SJSA1 (cell line): ENCODE measurements around the gene HSD17B14. TPM values are rescaled to one million over a fixed set of nuclear protein-coding genes. Genes with fewer than 3 reads are reported as not detected.
"Not testable (repeated sequence)": the region's sequence is repeated elsewhere in the genome, so short reads cannot be mapped to it uniquely, and the experiment has no call there.

Source experiments
- DNase-seq, 2 experiments: peaks; one replicate each; pipeline ENCODE4 v3.0.0-alpha.2; 2015 to 2020; ENCODE audit warnings: low spot score in 2 of 2, low read depth in 1 of 2
- H3K27ac ChIP-seq: fragments of 250-450 bp; sonication (Bioruptor Pico); 2 replicates; pipeline ENCODE4 v1.5.1; 2020; ENCODE audit warnings: mild to moderate bottlenecking, moderate library complexity
- H3K27me3 ChIP-seq: fragments of 250-450 bp; sonication (Bioruptor Pico); replicated peaks from 2 replicates; pipeline ENCODE4 v1.5.1; 2020; ENCODE audit warnings: mild to moderate bottlenecking, moderate library complexity
- H3K36me3 ChIP-seq: fragments of 250-450 bp; sonication (Bioruptor Pico); 2 replicates; pipeline ENCODE4 v1.5.1; 2020; ENCODE audit warnings: mild to moderate bottlenecking
- H3K4me1 ChIP-seq: fragments of 250-450 bp; sonication (Bioruptor Pico); replicated peaks from 2 replicates; pipeline ENCODE4 v1.6.1; 2021; ENCODE audit warnings: mild to moderate bottlenecking
- H3K4me3 ChIP-seq: fragments of 250-450 bp; sonication (Bioruptor Pico); 2 replicates; pipeline ENCODE4 v1.5.1; 2020; ENCODE audit warnings: mild to moderate bottlenecking
- H3K9me3 ChIP-seq: fragments of 250-450 bp; sonication (Bioruptor Pico); replicated peaks from 2 replicates; pipeline ENCODE4 v1.5.1; 2020; ENCODE audit warnings: mild to moderate bottlenecking
- total RNA-seq: library from RNA; depleted of rRNA; stranded (reverse); fragments of >200 nt; shearing (Covaris generic); gene quantifications from 2 replicates; pipeline ENCODE4 v1.2.3, GENCODE V29; 2014

Gene HSD17B14
- total RNA-seq, 1 experiment from 2014 or later: not detected

DNA sequence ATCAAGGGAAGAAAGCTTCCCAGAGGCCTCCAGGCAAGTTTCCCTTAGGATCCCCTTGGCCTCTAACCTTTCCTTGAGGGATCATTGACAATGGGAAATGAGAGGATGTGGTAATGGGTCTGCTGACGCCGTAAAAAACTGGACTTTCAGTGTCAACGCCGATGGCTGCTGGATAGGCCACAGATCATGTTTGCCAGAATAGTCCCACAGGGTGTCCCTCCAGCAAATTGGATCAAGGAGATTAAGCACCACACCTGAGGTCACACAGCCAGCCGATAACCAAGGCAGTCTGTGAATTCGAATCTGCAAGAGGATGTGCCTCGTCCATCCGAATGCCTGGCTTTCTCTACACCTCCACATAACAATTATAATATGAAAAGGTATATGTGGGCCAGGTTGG lies 43.0 kb downstream of the HSD17B14 start:
- Histone ChIP-seq H3K27ac (no peak overlapping the region), H3K36me3 (no peaks in the 10 kb centered on the region), H3K4me1 (peaks cover 5% of the 10 kb centered on the region), H3K27me3 (no peaks in the 10 kb centered on the region), H3K4me3 (no peak overlapping the region), H3K9me3 (no peaks in the 10 kb centered on the region)
- DNase-seq: no peak

DNA sequence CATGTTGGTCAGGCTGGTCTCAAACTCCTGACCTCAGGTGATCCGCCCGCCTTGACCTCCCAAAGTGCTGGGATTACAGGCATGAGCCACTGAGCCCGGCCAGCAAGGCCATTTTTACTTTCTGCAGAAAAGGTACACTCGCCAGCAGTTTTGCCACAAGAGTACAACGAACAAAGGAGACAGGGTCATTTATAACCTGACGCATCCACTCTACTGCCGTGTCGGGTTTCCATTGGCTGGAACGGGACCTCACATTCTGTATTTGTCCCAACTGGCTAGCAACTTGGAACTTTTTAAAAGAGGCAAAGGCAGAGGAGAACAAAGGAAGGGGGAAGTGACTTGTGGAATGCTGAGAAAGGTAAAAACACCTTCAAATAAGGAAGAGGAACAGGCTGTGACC lies 49.0 kb downstream of the HSD17B14 start:
- not testable (repeated sequence) for H3K27me3 ChIP-seq, H3K4me1 ChIP-seq, H3K9me3 ChIP-seq, DNase-seq, H3K4me3 ChIP-seq, H3K36me3 ChIP-seq, H3K27ac ChIP-seq

DNA sequence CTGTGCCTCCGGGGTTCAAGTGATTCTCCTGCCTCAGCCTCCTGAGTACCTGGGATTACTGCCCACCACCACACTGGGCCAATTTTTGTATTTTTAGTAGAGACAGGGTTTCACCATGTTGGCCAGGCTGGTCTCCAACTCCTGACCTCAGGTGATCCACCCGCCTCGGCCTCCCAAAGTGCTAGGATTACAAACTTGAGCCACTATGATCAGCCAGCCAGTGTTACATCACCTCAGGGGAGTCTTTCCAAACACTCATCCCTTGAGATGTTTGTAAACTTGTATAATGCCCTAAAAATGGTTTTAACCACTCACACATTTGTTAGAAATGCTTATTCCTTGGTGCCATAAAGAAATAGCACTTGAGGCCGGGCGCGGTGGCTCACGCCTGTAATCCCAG lies 49.9 kb downstream of the HSD17B14 start:
- H3K27ac ChIP-seq, H3K36me3 ChIP-seq, H3K4me3 ChIP-seq, DNase-seq, H3K9me3 ChIP-seq, H3K27me3 ChIP-seq, H3K4me1 ChIP-seq: not testable (repeated sequence)

DNA sequence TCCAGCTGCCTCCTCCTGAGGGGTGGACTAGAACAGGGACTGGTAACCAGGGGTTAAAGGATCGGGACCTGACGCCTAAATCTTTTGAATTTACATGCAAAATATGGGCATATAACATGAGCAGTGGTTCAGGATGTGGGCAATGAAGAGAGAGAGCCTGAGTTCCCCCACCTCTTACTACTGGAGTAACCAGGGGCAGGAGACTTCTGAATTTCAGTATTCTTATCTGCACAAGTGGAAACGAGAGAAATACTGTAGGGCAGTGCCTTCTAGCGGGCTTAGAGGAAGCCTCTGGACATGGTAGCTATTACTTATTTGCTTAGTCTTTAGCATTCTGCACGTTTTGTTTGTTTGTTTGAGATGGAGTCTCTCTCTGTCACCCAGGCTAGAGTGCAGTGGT lies 51.8 kb downstream of the HSD17B14 start:
- Histone ChIP-seq H3K4me3 (no peak overlapping the region), H3K27ac (no peak overlapping the region), H3K27me3 (no peaks in the 10 kb centered on the region), H3K9me3 (no peaks in the 10 kb centered on the region), H3K36me3 (no peaks in the 10 kb centered on the region), H3K4me1 (peaks cover 10% of the 10 kb centered on the region)
- DNase-seq: no peak

DNA sequence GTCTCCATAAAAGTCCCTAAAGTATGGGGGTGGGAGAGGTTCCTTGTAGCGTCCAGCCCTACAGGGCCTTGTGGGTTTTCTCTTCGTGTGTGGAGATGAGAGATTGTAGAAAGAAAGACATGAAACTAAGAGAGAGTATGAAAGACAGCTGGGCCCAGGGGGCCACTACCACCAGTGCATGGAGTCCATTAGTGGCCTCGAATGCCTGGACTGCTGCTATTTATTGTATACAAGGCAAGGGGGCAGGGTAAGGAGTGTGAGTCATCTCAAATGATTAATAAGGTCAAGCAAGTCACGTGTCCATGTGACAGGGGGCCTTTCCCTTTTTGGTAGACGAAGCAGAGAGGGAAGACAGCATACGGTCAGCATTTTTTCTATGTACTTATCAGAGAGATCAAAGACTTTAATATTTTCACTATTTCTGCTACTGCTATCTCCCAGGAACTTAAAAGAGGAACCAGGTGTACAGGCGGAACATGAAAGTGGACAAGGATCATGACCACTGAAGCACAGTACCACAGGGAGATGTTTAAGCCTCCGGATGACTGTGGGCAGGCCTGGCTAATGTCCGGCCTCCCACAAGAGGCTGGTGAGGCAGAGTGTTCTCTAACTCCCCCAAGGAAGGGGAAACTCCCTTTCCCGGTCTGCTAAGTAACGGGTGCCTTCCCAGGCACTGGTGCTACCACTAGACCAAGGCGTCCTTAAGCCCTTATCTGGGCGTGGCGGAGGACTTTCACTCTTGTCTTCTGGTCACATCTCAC lies 55.5 kb downstream of the HSD17B14 start:
- H3K27ac ChIP-seq: no peak overlapping the region
- no peaks in the 10 kb centered on the region for H3K9me3 ChIP-seq
- H3K4me1 ChIP-seq: peaks cover 10% of the 10 kb centered on the region
- no peaks in the 10 kb centered on the region for H3K27me3 ChIP-seq
- no peak overlapping the region for H3K4me3 ChIP-seq
- DNase-seq: no peak
- no peaks in the 10 kb centered on the region for H3K36me3 ChIP-seq

DNA sequence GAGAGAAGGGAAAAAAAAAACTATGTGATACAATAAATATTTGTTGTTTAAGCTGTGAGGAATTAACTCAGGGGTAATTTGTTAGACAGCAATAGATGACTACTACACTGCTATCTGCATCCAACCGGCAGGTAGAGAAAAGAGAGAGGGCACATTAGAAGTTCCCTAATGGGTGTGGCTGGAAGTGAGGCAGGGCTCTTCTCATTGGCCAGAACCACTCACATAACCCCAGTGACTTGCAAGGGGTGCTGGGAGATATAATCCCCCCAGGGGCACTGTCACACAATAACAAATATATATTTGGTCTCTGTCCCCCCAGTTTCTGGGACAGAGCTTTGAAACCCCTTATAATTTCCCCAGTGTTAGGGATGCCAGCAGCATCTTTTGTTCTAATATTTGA lies 56.7 kb downstream of the HSD17B14 start:
- H3K36me3 ChIP-seq: no peaks in the 10 kb centered on the region
- peaks cover 10% of the 10 kb centered on the region for H3K4me1 ChIP-seq
- no peak overlapping the region for H3K27ac ChIP-seq
- no peak overlapping the region for H3K4me3 ChIP-seq
- H3K27me3 ChIP-seq: no peaks in the 10 kb centered on the region
- no peaks in the 10 kb centered on the region for H3K9me3 ChIP-seq
- DNase-seq: no peak

DNA sequence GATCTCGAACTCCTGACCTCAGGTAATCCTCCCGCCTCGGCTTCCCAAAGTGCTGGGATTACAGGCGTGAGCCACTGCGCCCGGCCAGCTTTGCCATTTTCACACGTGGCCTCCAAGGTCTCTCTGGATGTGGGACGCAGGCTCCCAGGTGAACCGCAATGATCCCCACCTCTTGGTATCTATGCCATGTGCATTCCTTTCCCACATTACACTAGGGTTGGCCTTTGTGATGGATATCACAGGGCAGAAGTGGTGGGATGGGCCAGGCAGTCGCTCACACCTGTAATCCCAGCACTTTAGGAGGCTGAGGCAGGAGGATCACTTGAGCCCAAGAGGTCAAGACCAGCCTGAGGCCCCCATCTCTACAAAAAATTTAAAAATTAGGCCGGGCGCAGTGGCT lies 58.6 kb downstream of the HSD17B14 start:
- DNase-seq: no peak
- H3K36me3 ChIP-seq: no peaks in the 10 kb centered on the region

DNA sequence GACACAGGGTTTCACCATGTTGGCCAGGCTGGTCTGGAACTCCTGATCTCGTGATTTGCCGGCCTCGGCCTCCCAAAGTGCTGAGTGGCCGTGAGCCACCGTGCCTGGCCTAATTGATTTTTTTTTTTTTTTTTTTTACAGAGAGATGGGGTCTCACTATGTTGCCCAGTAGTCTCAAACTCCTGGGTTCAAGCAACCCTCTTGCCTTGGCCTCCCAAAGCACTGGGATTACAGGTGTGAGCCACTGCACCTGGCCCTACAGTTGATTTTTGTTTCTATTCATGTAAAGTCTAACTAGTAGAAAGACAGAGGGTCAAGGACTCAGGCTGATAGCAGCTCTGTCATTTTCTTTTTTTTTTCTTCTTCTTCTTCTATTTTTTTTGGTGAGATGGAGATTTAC lies 59.2 kb downstream of the HSD17B14 start:
- Histone ChIP-seq H3K36me3 (no peaks in the 10 kb centered on the region), H3K27me3 (no peaks in the 10 kb centered on the region), H3K4me3 (no peak overlapping the region), H3K27ac (no peak overlapping the region), H3K9me3 (no peaks in the 10 kb centered on the region), H3K4me1 (peaks cover 12% of the 10 kb centered on the region)
- no peak for DNase-seq

More for the DNA sequence above, 58.6 kb downstream of the HSD17B14 start:
- Histone ChIP-seq H3K4me1 (peaks cover 15% of the 10 kb centered on the region), H3K9me3 (no peaks in the 10 kb centered on the region), H3K27ac (no peak overlapping the region), H3K4me3 (no peak overlapping the region), H3K27me3 (no peaks in the 10 kb centered on the region)

DNA sequence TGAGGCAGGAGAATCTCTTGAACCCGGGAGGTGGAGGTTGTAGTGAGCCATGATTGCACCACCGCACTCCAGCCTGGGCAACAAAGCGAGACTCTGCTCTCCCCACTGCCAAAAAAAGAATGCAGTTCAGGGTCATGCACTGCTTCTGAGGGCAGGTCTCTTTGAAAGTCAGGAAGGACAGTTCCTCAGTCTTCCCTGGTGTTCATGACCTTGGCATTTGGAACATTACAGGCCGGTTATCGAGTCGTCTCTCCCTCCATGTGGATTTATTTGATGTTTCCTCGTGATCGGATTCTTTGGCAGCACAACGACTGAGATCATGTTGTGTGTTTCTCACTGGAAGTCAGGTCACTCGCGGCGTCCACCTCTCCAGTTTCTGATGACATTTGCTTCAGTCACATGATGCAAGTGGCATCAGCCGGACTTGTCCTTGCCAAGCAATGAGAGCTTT lies 63.8 kb downstream of the HSD17B14 start:
- no peaks in the 10 kb centered on the region for H3K36me3 ChIP-seq
- DNase-seq: no peak
- no peak overlapping the region for H3K27ac ChIP-seq

DNA sequence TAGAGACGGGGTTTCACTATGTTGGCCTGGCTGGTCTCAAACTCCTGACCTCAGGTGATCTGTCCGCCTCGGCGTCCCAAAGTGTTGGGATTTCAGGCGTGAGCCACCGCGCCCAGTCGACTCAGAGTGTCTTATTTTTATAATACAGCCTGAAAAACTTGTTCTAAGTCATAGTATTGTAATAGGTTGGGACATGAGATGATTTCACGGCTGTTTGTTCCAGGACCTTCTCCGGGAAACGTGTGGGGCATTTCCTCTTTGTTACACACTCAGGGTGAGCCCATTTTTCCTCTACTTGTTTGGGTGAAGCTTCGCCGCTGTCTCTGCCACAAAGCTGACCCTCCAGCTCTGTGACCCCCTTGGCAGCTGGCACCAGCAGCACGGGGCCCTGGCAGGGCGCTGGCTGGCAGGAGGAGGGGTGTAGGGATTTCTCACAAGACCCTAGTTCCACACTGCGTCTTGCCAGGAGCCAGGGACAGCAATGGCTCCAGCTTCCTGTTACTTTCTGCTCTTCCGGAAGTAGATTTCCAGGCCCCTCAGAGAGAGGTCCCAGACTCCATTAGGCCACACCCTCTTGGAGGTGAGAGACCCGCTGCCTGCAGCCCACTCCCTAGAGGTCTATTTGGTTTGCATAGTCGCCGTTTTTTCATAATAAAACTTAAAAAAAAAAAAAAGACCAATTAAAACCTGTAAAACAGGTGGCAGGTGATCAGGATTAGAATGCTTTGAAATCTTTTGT lies 65.4 kb downstream of the HSD17B14 start:
- no peak overlapping the region for H3K27ac ChIP-seq

More for the DNA sequence above, 63.8 kb downstream of the HSD17B14 start:
- Histone ChIP-seq H3K9me3 (no peaks in the 10 kb centered on the region), H3K27me3 (peaks cover 6% of the 10 kb centered on the region), H3K4me3 (no peak overlapping the region), H3K4me1 (peaks cover 10% of the 10 kb centered on the region)

DNA sequence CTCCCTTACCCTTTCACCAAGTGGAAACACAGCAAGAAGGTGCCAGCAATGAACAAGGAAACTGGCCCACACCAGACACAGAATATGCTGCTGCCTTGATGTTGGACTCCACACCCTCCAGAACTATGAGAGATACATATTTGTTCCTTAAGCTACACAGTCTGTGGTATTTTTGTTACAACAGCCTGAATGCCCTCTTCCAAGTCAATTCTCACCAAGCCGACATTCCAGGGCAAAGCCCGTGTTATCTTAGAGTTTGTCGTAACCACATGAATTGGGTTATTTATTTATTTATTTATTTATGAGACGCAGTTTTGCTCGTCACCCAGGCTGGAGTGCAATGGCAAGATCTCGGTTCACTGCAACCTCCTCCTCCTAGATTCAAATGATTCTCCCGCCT lies 66.0 kb downstream of the HSD17B14 start:
- Histone ChIP-seq H3K4me3 (no peak overlapping the region), H3K4me1 (peaks cover 10% of the 10 kb centered on the region), H3K9me3 (no peaks in the 10 kb centered on the region), H3K36me3 (no peaks in the 10 kb centered on the region), H3K27ac (no peak overlapping the region), H3K27me3 (peaks cover 10% of the 10 kb centered on the region)
- peak in 1 of 2 experiments; percentile 53 for DNase-seq

More for the DNA sequence above, 65.4 kb downstream of the HSD17B14 start:
- no peak overlapping the region for H3K4me3 ChIP-seq
- DNase-seq: no peak
- no peaks in the 10 kb centered on the region for H3K36me3 ChIP-seq
- peaks cover 10% of the 10 kb centered on the region for H3K4me1 ChIP-seq
- H3K27me3 ChIP-seq: peaks cover 9% of the 10 kb centered on the region
- H3K9me3 ChIP-seq: no peaks in the 10 kb centered on the region

DNA sequence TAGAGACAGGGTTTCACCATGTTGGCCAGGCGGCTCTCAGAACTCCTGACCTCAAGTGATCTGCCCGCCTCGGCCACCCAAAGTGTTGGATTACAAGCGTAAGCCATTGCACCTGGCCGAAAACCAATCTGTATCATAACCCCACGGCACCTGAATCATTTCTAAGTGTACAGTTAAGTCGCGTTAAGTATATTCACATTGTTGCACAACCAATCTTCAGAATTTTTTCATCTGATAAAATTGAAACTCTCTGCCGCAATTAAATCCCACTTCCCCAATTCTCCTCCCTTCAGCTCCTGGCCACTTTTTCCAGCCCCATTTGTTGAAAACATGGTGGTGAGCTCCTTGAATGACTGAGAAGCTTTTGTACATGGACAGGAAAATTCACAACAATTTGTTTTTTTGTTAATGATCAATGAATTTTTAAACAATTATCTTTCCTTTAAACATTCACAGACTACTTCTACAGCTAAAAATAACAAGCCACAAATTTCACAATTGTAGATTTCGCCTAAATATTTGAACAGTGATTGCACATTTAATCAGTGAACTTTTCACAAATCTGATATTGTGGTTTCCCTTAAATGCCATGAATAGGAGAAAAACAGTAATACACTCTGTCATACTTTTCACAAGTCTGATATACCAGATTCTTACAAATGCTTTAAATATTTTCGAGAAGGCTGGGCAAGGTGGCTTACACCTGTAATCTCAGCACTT lies 67.1 kb downstream of the HSD17B14 start:
- Histone ChIP-seq H3K9me3 (no peaks in the 10 kb centered on the region), H3K4me1 (peaks cover 5% of the 10 kb centered on the region), H3K36me3 (no peaks in the 10 kb centered on the region), H3K27ac (no peak overlapping the region), H3K27me3 (peaks cover 21% of the 10 kb centered on the region), H3K4me3 (no peak overlapping the region)
- no peak for DNase-seq

DNA sequence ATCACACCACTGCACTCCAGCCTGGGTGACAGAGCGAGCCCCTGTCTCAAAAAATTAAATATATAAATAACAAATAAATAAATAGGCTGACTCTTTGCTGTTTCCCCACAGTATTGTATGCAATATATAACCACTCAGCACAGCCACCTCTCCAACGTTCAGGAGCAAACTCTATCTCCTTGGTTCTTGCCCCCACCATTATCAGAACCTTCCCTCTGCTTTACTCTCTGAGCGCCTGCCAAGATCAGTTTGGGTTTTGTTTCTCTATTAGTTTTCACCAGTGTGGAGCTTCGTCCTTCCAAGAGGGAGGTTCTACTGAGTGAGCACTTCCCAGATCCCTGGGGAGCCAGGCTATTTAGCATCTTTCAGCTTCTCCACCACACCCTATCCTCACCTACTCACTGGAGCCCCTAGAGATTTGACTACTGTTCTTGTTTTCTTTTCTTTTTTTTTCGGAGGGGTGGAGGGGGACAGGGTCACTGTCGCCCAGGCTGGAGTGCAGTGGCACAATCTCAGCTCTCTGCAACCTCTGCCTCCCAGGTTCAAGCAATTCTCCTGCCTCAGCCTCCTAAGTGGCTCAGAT lies 68.0 kb downstream of the HSD17B14 start:
- H3K27me3 ChIP-seq: peaks cover 24% of the 10 kb centered on the region
- not testable (repeated sequence) for H3K36me3 ChIP-seq, H3K9me3 ChIP-seq, H3K4me1 ChIP-seq, H3K4me3 ChIP-seq, DNase-seq, H3K27ac ChIP-seq
